Loucy (cell line): ENCODE measurements around the gene PRTFDC1.

ENCODE experiments used
- H2AFZ ChIP-seq: fragments of 200-600 bp; sonication (generic); 2 replicates; pipeline ENCODE4 v1.6.0; 2016; ENCODE audit warnings: antibody characterized with exemption, mild to moderate bottlenecking, low read length, moderate library complexity
- H3F3A ChIP-seq: fragments of 200-600 bp; 2 replicates; pipeline ENCODE4 v1.6.0; 2016; ENCODE audit warnings: antibody characterized with exemption, low read depth, mild to moderate bottlenecking
- H3K27me3 ChIP-seq: fragments of 200-600 bp; sonication (generic); 2 replicates; pipeline ENCODE4 v1.6.1; 2014; ENCODE audit warnings: low read length, mild to moderate bottlenecking; ENCODE audit not compliant: insufficient read depth, poor library complexity, severe bottlenecking
- H3K36me3 ChIP-seq: fragments of 200-600 bp; sonication (generic); 2 replicates; pipeline ENCODE4 v1.6.1; 2016; ENCODE audit warnings: low read length; ENCODE audit not compliant: insufficient read depth
- H3K4me1 ChIP-seq: fragments of 200-600 bp; sonication (generic); 2 replicates; pipeline ENCODE4 v1.5.1; 2014; ENCODE audit warnings: low read length, mild to moderate bottlenecking; ENCODE audit not compliant: insufficient read depth, poor library complexity, severe bottlenecking
- H3K4me2 ChIP-seq: fragments of 200-600 bp; sonication (generic); 2 replicates; pipeline ENCODE4 v1.6.0; 2014; ENCODE audit warnings: antibody characterized with exemption, low read length, low read depth, mild to moderate bottlenecking; ENCODE audit not compliant: poor library complexity, severe bottlenecking
- H3K4me3 ChIP-seq: fragments of 200-600 bp; sonication (generic); 2 replicates; pipeline ENCODE4 v1.5.1; 2014; ENCODE audit warnings: low read length, mild to moderate bottlenecking, mixed read lengths; ENCODE audit not compliant: poor library complexity, severe bottlenecking
- H3K79me2 ChIP-seq: fragments of 200-600 bp; sonication (generic); 2 replicates; pipeline ENCODE4 v1.6.1; 2014; ENCODE audit warnings: low read length; ENCODE audit not compliant: insufficient read depth
- H3K9ac ChIP-seq: fragments of 200-600 bp; sonication (generic); 2 replicates; pipeline ENCODE4 v1.6.0; 2014; ENCODE audit warnings: mild to moderate bottlenecking, low read depth, low read length, moderate library complexity; ENCODE audit not compliant: poor library complexity, severe bottlenecking
- H3K9me2 ChIP-seq: fragments of 200-600 bp; sonication (generic); replicated peaks from 2 replicates; pipeline ENCODE4 v1.6.1; 2016; ENCODE audit warnings: low read depth, low read length, mixed read lengths
- H3K9me3 ChIP-seq: fragments of 200-600 bp; sonication (generic); 2 replicates; pipeline ENCODE4 v1.6.1; 2014; ENCODE audit warnings: mild to moderate bottlenecking, antibody characterized with exemption, low read length, low read depth; ENCODE audit not compliant: insufficient read depth
- H4K20me1 ChIP-seq: fragments of 200-600 bp; sonication (generic); 2 replicates; pipeline ENCODE4 v1.6.0; 2014; ENCODE audit warnings: antibody characterized with exemption, low read length, mild to moderate bottlenecking; ENCODE audit not compliant: insufficient read depth, poor library complexity, severe bottlenecking
- EZH2phosphoT487 ChIP-seq: fragments of 200-600 bp; IDR thresholded peaks from 2 replicates; pipeline ENCODE4 v1.6.1; 2018; ENCODE audit warnings: antibody characterized with exemption, mild to moderate bottlenecking, moderate library complexity, borderline replicate concordance
- TF ChIP-seq, protein P1 (sequence below): fragments of 200-600 bp; sonication (generic); conservative IDR thresholded peaks from 2 replicates; pipeline ENCODE4 v1.5.1; 2014; ENCODE audit warnings: mild to moderate bottlenecking, antibody characterized with exemption, low read length

The PRTFDC1 gene

DNA sequence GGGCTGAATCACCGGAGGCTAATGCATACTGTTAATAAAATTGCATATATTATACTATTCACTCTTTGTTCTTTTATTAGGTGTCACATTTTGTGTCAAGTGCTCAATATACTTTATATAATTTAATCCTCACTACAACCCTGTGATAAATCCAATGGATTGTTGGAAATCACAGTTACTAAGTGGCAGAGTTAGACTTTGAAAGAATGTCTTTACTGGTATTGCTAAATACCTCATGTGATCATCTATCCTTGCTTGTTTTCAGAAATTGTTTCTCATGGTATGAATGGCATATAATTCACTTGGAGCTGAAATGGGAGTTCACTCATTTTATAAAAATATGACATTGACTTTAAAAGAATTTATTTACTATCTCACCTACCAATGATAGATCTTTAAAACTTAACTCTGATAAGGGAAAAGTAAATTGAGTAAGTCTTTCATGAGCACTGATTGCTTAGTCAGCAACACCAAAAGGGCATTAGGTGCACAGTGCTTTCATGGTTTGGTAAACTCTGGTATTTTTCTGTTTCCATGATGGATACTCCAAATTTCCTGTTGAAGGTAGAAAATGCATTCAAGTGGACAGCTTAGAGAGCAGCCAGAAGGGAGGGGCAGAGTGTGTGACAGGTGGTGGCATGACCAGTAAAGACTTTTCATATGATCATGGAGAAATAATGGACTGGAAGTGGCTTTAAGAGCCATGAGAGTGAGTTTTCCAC is 41.0 kb upstream of the PRTFDC1 start:
- Histone ChIP-seq H2AFZ (no peak overlapping the region), H3F3A (no peaks in the 10 kb centered on the region), H3K9me2 (no peaks in the 10 kb centered on the region), H3K9ac (no peak overlapping the region), H3K9me3 (no peaks in the 10 kb centered on the region), H3K4me3 (no peak overlapping the region), H3K36me3 (no peaks in the 10 kb centered on the region), H3K4me2 (no peak overlapping the region), H3K79me2 (no peaks in the 10 kb centered on the region), H3K4me1 (peaks cover 4% of the 10 kb centered on the region), H4K20me1 (no peaks in the 10 kb centered on the region), H3K27me3 (no peaks in the 10 kb centered on the region)
- TF ChIP-seq EZH2phosphoT487: no peak
- TF ChIP-seq, protein P1, sequence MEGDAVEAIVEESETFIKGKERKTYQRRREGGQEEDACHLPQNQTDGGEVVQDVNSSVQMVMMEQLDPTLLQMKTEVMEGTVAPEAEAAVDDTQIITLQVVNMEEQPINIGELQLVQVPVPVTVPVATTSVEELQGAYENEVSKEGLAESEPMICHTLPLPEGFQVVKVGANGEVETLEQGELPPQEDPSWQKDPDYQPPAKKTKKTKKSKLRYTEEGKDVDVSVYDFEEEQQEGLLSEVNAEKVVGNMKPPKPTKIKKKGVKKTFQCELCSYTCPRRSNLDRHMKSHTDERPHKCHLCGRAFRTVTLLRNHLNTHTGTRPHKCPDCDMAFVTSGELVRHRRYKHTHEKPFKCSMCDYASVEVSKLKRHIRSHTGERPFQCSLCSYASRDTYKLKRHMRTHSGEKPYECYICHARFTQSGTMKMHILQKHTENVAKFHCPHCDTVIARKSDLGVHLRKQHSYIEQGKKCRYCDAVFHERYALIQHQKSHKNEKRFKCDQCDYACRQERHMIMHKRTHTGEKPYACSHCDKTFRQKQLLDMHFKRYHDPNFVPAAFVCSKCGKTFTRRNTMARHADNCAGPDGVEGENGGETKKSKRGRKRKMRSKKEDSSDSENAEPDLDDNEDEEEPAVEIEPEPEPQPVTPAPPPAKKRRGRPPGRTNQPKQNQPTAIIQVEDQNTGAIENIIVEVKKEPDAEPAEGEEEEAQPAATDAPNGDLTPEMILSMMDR: no peak

DNA sequence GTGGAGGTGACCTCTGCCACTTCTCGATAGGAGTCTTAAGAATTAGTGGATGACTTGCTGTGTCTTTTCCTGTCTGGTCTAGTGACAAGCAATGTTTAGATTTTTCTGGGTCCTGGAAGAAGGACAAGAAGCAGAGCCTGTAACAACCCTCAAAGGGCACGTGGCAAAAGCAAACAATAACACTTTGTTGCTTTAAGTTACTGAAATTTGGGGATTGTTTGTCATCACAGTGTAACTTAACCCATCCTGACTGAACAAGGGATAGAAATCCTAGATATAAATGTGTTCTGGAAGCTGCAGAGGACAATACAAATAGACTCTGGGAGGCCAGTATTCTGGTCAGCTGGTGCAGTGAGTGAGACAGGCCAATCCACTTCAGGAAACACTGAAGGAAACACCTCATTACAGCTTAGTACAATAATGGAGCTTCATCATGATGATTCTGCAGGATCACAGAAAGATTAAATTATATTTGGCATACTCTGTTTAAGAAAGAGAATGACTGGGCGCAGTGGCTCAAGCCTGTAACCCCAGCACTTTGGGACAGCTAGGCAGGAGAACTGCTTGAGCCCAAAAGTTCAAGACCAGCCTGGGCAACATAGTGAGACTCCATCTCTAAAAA is 40.2 kb upstream of the PRTFDC1 start:
- no peaks in the 10 kb centered on the region for H3K27me3 ChIP-seq
- no peak overlapping the region for H2AFZ ChIP-seq
- no peaks in the 10 kb centered on the region for H3K79me2 ChIP-seq
- no peak overlapping the region for H3K9ac ChIP-seq
- TF ChIP-seq EZH2phosphoT487: no peak
- TF ChIP-seq, protein P1: no peak
- no peaks in the 10 kb centered on the region for H3K9me2 ChIP-seq
- peaks cover 4% of the 10 kb centered on the region for H3K4me1 ChIP-seq
- no peak overlapping the region for H3K4me2 ChIP-seq
- H3K36me3 ChIP-seq: no peaks in the 10 kb centered on the region
- H3K9me3 ChIP-seq: no peaks in the 10 kb centered on the region
- H3K4me3 ChIP-seq: no peak overlapping the region
- no peaks in the 10 kb centered on the region for H4K20me1 ChIP-seq
- no peaks in the 10 kb centered on the region for H3F3A ChIP-seq

DNA sequence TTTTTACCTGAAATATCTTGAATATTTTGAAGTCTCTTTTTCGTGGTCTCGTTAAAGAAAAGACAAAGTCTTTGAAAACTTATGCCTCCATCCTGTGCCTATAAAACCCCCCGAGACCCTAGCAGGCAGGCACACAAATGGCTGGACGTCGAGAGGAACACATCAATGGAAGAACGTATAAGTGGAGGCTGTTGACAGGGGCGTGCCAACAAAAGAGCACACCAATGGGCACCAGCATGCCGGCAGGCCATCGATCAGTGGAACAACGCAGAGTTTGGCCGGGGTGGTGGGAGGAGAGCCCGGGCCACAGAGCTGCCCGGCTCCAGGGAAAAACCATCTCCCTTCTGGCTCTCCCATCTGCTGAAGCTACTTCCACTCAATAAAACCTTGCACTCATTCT is 38.9 kb upstream of the PRTFDC1 start:
- H3K9me2 ChIP-seq: no peaks in the 10 kb centered on the region

More for the DNA sequence above, 38.9 kb upstream of the PRTFDC1 start:
- no peak overlapping the region for H2AFZ ChIP-seq
- H3K79me2 ChIP-seq: no peaks in the 10 kb centered on the region
- H3K4me1 ChIP-seq: peaks cover 4% of the 10 kb centered on the region
- no peak overlapping the region for H3K4me3 ChIP-seq
- H3K9ac ChIP-seq: no peak overlapping the region
- H3F3A ChIP-seq: no peaks in the 10 kb centered on the region
- no peaks in the 10 kb centered on the region for H3K27me3 ChIP-seq
- H3K4me2 ChIP-seq: no peak overlapping the region
- TF ChIP-seq, protein P1: no peak
- TF ChIP-seq EZH2phosphoT487: no peak
- H3K9me3 ChIP-seq: no peaks in the 10 kb centered on the region
- no peaks in the 10 kb centered on the region for H3K36me3 ChIP-seq
- H4K20me1 ChIP-seq: no peaks in the 10 kb centered on the region
